K562 (cell line): ENCODE data around the gene OR12D3. TPM values are rescaled to one million over a fixed set of nuclear protein-coding genes. Genes with fewer than 3 reads are reported as not detected.

Experiments
- ZNF318 ChIP-seq, 2 experiments: fragments of 450-650 bp; IDR thresholded peaks; 2 replicates each; pipeline ENCODE4 v1.6.1; 2016; ENCODE audit warnings: mild to moderate bottlenecking in 2 of 2, borderline replicate concordance in 1 of 2, low read depth in 1 of 2, moderate library complexity in 1 of 2
- polyA plus RNA-seq, 8 experiments: library from polyadenylated mRNA; depleted of rRNA in 4 of 8; stranded (reverse) in 5 of 8; unstranded in 3 of 8; fragments of >200 nt; fragmentation: Nextera tagmentation in 2 of 8; fragmentation: Illumina TruSeq in 1 of 8; extraction: Ambion mirVana in 2 of 8; extraction: Trizol in 1 of 8; gene quantifications; 2 replicates each; pipeline versions ENCODE4 v1.2.1 to v1.2.3, GENCODE V29; 2011 to 2014; ENCODE audit warnings: inconsistent platforms in 1 of 8, missing spikeins in 1 of 8
- total RNA-seq, 7 experiments: library from RNA; depleted of rRNA in 6 of 7; stranded (reverse); fragments of >200 nt in 6 of 7; fragmentation: Illumina TruSeq in 2 of 7; extraction: Trizol in 2 of 7; gene quantifications; 2 replicates each; pipeline versions ENCODE4 v1.2.1 to v1.2.3, GENCODE V29; 2011 to 2021; ENCODE audit warnings: low replicate concordance in 1 of 7

Gene OR12D3
- total and polyA plus RNA-seq, 9 of the 15 experiments (the other 6 are each of a cell fraction or from before 2014, with no cell fraction given) = not detected

DNA sequence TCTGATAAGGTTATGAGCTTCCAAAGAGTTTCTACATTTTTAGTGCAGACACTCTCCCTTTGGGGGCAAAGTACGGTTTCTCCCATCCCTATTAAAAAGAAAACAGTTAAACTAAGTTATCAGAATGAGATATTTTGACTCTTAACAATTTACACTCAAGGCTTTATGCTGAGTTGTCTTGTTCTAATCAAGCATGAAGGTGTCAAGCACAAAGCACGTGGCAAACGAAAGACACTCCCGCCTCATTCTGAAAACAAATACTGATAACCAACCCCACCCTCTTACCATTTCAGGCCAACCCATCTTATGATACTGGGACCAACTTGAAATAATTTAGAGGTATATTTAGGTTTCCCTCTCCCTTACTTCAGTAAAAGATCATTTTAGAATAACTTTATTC is 49.3 kb downstream of the OR12D3 start (continued):
- TF ChIP-seq ZNF318 (IDR thresholded peaks at IDR 0.05; ENCODE audit: borderline replicate concordance in 1 of 2, low read depth in 1 of 2) = no peak

Other genes with a start within 250 kb of the OR12D3 start
Only the 7 nearest of the 11 such genes appear.
- gene OR14J1, start 73.6 kb downstream of the OR12D3 start, total RNA-seq (2014; rRNA removed) = not detected in 2 replicates
- not detected in 2 replicates for gene OR14J1, start 73.6 kb downstream of the OR12D3 start, total RNA-seq (2014; rRNA removed; fragmentation: Illumina TruSeq; extraction: Trizol)
- gene OR14J1, start 73.6 kb downstream of the OR12D3 start, total RNA-seq (2015; rRNA removed; fragmentation: Illumina TruSeq; extraction: Trizol) = not detected in 2 replicates
- not detected in 2 replicates for gene OR14J1, start 73.6 kb downstream of the OR12D3 start, total RNA-seq (2021)
- gene OR14J1, start 73.6 kb downstream of the OR12D3 start, polyA plus RNA-seq (2011; rRNA removed) = not detected in 2 replicates
- not detected in 2 replicates for gene OR14J1, start 73.6 kb downstream of the OR12D3 start, polyA plus RNA-seq (2014; fragmentation: Illumina TruSeq; extraction: Trizol)
- not detected for gene OR14J1, start 73.6 kb downstream of the OR12D3 start, polyA plus RNA-seq (2014; fragmentation: Nextera tagmentation; extraction: Ambion mirVana)
- not detected in 2 replicates for gene OR14J1, start 73.6 kb downstream of the OR12D3 start, polyA plus RNA-seq (2014; rRNA removed)
- gene OR5V1, start 6.4 kb downstream of the OR12D3 start, total RNA-seq (2014; rRNA removed) = not detected in 2 replicates
- not detected in 2 replicates for gene OR5V1, start 6.4 kb downstream of the OR12D3 start, total RNA-seq (2014; rRNA removed; fragmentation: Illumina TruSeq; extraction: Trizol)
- gene OR5V1, start 6.4 kb downstream of the OR12D3 start, total RNA-seq (2015; rRNA removed; fragmentation: Illumina TruSeq; extraction: Trizol) = not detected in 2 replicates
- gene OR5V1, start 6.4 kb downstream of the OR12D3 start, total RNA-seq (2021) = not detected in 2 replicates
- gene OR5V1, start 6.4 kb downstream of the OR12D3 start, polyA plus RNA-seq (2011; rRNA removed) = not detected in 2 replicates
- gene OR5V1, start 6.4 kb downstream of the OR12D3 start, polyA plus RNA-seq (2014; fragmentation: Illumina TruSeq; extraction: Trizol) = not detected in 2 replicates
- not detected for gene OR5V1, start 6.4 kb downstream of the OR12D3 start, polyA plus RNA-seq (2014; fragmentation: Nextera tagmentation; extraction: Ambion mirVana)
- not detected in 2 replicates for gene OR5V1, start 6.4 kb downstream of the OR12D3 start, polyA plus RNA-seq (2014; rRNA removed)
- gene OR12D2, start 20.3 kb upstream of the OR12D3 start, total RNA-seq (2014; rRNA removed) = not detected in 2 replicates
- gene OR12D2, start 20.3 kb upstream of the OR12D3 start, total RNA-seq (2014; rRNA removed; fragmentation: Illumina TruSeq; extraction: Trizol) = not detected in 2 replicates
- gene OR12D2, start 20.3 kb upstream of the OR12D3 start, total RNA-seq (2015; rRNA removed; fragmentation: Illumina TruSeq; extraction: Trizol) = not detected in 2 replicates
- gene OR12D2, start 20.3 kb upstream of the OR12D3 start, total RNA-seq (2021) = not detected in 2 replicates
- gene OR12D2, start 20.3 kb upstream of the OR12D3 start, polyA plus RNA-seq (2011; rRNA removed) = not detected in 2 replicates
- not detected in 2 replicates for gene OR12D2, start 20.3 kb upstream of the OR12D3 start, polyA plus RNA-seq (2014; fragmentation: Illumina TruSeq; extraction: Trizol)
- not detected for gene OR12D2, start 20.3 kb upstream of the OR12D3 start, polyA plus RNA-seq (2014; fragmentation: Nextera tagmentation; extraction: Ambion mirVana)
- gene OR12D2, start 20.3 kb upstream of the OR12D3 start, polyA plus RNA-seq (2014; rRNA removed) = not detected in 2 replicates
- gene OR12D1, start 39.6 kb upstream of the OR12D3 start, total RNA-seq (2014; rRNA removed) = not detected in 2 replicates
- gene OR12D1, start 39.6 kb upstream of the OR12D3 start, total RNA-seq (2014; rRNA removed; fragmentation: Illumina TruSeq; extraction: Trizol) = not detected in 2 replicates
- gene OR12D1, start 39.6 kb upstream of the OR12D3 start, total RNA-seq (2015; rRNA removed; fragmentation: Illumina TruSeq; extraction: Trizol) = not detected in 2 replicates
- not detected in 2 replicates for gene OR12D1, start 39.6 kb upstream of the OR12D3 start, total RNA-seq (2021)
- gene OR12D1, start 39.6 kb upstream of the OR12D3 start, polyA plus RNA-seq (2011; rRNA removed) = not detected in 2 replicates
- not detected in 2 replicates for gene OR12D1, start 39.6 kb upstream of the OR12D3 start, polyA plus RNA-seq (2014; fragmentation: Illumina TruSeq; extraction: Trizol)
- gene OR12D1, start 39.6 kb upstream of the OR12D3 start, polyA plus RNA-seq (2014; fragmentation: Nextera tagmentation; extraction: Ambion mirVana) = not detected
- gene OR12D1, start 39.6 kb upstream of the OR12D3 start, polyA plus RNA-seq (2014; rRNA removed) = not detected in 2 replicates
- gene OR10C1, start 64.0 kb upstream of the OR12D3 start, total RNA-seq (2014; rRNA removed) = not detected in 2 replicates
- not detected in 2 replicates for gene OR10C1, start 64.0 kb upstream of the OR12D3 start, total RNA-seq (2014; rRNA removed; fragmentation: Illumina TruSeq; extraction: Trizol)
- not detected in 2 replicates for gene OR10C1, start 64.0 kb upstream of the OR12D3 start, total RNA-seq (2015; rRNA removed; fragmentation: Illumina TruSeq; extraction: Trizol)
- gene OR10C1, start 64.0 kb upstream of the OR12D3 start, total RNA-seq (2021) = not detected in 2 replicates
- not detected in 2 replicates for gene OR10C1, start 64.0 kb upstream of the OR12D3 start, polyA plus RNA-seq (2011; rRNA removed)
- not detected in 2 replicates for gene OR10C1, start 64.0 kb upstream of the OR12D3 start, polyA plus RNA-seq (2014; fragmentation: Illumina TruSeq; extraction: Trizol)
- not detected for gene OR10C1, start 64.0 kb upstream of the OR12D3 start, polyA plus RNA-seq (2014; fragmentation: Nextera tagmentation; extraction: Ambion mirVana)
- gene OR10C1, start 64.0 kb upstream of the OR12D3 start, polyA plus RNA-seq (2014; rRNA removed) = not detected in 2 replicates
- gene OR11A1, start 81.8 kb upstream of the OR12D3 start, total RNA-seq (2014; rRNA removed) = not detected in 2 replicates
- not detected in 2 replicates for gene OR11A1, start 81.8 kb upstream of the OR12D3 start, total RNA-seq (2014; rRNA removed; fragmentation: Illumina TruSeq; extraction: Trizol)
- not detected in 2 replicates for gene OR11A1, start 81.8 kb upstream of the OR12D3 start, total RNA-seq (2015; rRNA removed; fragmentation: Illumina TruSeq; extraction: Trizol)
- gene OR11A1, start 81.8 kb upstream of the OR12D3 start, total RNA-seq (2021) = not detected in 2 replicates
- not detected in 2 replicates for gene OR11A1, start 81.8 kb upstream of the OR12D3 start, polyA plus RNA-seq (2011; rRNA removed)
- gene OR11A1, start 81.8 kb upstream of the OR12D3 start, polyA plus RNA-seq (2014; fragmentation: Illumina TruSeq; extraction: Trizol) = not detected in 2 replicates
- gene OR11A1, start 81.8 kb upstream of the OR12D3 start, polyA plus RNA-seq (2014; fragmentation: Nextera tagmentation; extraction: Ambion mirVana) = not detected
- gene OR11A1, start 81.8 kb upstream of the OR12D3 start, polyA plus RNA-seq (2014; rRNA removed) = not detected in 2 replicates
- not detected in 2 replicates for gene OR2H1, start 81.9 kb upstream of the OR12D3 start, total RNA-seq (2014; rRNA removed)
- gene OR2H1, start 81.9 kb upstream of the OR12D3 start, total RNA-seq (2014; rRNA removed; fragmentation: Illumina TruSeq; extraction: Trizol) = not detected in 2 replicates
- not detected in 2 replicates for gene OR2H1, start 81.9 kb upstream of the OR12D3 start, total RNA-seq (2015; rRNA removed; fragmentation: Illumina TruSeq; extraction: Trizol)
- gene OR2H1, start 81.9 kb upstream of the OR12D3 start, total RNA-seq (2021) = not detected in 2 replicates
- not detected in 2 replicates for gene OR2H1, start 81.9 kb upstream of the OR12D3 start, polyA plus RNA-seq (2011; rRNA removed)
- not detected in 2 replicates for gene OR2H1, start 81.9 kb upstream of the OR12D3 start, polyA plus RNA-seq (2014; fragmentation: Illumina TruSeq; extraction: Trizol)
- not detected for gene OR2H1, start 81.9 kb upstream of the OR12D3 start, polyA plus RNA-seq (2014; fragmentation: Nextera tagmentation; extraction: Ambion mirVana)
- not detected in 2 replicates for gene OR2H1, start 81.9 kb upstream of the OR12D3 start, polyA plus RNA-seq (2014; rRNA removed)